ENCODE measurements around the gene FDXR. TPM values are rescaled to one million over a fixed set of nuclear protein-coding genes. Genes with fewer than 3 reads are reported as not detected.

FDXR gene
- total and polyA plus RNA-seq, 2 of the 8 experiments (the other 6 are each of a cell fraction or from before 2014, with no cell fraction given) = 24.2 to 31.4 TPM

DNA sequence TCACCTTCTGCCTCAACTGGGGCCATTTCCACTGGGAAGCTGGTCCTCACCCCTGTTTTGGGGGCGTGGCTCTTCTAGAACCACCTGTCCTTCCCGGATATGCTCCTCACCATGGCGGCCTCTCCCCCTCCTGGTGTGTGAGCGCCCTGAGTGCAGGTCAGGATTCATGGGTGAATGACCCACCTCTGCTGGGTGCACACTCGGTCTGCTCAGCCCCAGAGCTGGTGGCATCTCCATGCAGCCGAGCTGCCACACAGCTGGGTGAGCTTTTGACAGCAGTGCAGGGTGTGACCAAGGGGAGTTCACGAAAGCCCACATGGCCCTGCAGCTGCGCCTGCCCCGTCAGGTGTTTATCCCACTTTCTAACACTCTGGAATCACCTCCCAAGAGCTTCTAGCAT is 40.4 kb downstream of the FDXR start (continued):
- TF ChIP-seq, protein P1, sequence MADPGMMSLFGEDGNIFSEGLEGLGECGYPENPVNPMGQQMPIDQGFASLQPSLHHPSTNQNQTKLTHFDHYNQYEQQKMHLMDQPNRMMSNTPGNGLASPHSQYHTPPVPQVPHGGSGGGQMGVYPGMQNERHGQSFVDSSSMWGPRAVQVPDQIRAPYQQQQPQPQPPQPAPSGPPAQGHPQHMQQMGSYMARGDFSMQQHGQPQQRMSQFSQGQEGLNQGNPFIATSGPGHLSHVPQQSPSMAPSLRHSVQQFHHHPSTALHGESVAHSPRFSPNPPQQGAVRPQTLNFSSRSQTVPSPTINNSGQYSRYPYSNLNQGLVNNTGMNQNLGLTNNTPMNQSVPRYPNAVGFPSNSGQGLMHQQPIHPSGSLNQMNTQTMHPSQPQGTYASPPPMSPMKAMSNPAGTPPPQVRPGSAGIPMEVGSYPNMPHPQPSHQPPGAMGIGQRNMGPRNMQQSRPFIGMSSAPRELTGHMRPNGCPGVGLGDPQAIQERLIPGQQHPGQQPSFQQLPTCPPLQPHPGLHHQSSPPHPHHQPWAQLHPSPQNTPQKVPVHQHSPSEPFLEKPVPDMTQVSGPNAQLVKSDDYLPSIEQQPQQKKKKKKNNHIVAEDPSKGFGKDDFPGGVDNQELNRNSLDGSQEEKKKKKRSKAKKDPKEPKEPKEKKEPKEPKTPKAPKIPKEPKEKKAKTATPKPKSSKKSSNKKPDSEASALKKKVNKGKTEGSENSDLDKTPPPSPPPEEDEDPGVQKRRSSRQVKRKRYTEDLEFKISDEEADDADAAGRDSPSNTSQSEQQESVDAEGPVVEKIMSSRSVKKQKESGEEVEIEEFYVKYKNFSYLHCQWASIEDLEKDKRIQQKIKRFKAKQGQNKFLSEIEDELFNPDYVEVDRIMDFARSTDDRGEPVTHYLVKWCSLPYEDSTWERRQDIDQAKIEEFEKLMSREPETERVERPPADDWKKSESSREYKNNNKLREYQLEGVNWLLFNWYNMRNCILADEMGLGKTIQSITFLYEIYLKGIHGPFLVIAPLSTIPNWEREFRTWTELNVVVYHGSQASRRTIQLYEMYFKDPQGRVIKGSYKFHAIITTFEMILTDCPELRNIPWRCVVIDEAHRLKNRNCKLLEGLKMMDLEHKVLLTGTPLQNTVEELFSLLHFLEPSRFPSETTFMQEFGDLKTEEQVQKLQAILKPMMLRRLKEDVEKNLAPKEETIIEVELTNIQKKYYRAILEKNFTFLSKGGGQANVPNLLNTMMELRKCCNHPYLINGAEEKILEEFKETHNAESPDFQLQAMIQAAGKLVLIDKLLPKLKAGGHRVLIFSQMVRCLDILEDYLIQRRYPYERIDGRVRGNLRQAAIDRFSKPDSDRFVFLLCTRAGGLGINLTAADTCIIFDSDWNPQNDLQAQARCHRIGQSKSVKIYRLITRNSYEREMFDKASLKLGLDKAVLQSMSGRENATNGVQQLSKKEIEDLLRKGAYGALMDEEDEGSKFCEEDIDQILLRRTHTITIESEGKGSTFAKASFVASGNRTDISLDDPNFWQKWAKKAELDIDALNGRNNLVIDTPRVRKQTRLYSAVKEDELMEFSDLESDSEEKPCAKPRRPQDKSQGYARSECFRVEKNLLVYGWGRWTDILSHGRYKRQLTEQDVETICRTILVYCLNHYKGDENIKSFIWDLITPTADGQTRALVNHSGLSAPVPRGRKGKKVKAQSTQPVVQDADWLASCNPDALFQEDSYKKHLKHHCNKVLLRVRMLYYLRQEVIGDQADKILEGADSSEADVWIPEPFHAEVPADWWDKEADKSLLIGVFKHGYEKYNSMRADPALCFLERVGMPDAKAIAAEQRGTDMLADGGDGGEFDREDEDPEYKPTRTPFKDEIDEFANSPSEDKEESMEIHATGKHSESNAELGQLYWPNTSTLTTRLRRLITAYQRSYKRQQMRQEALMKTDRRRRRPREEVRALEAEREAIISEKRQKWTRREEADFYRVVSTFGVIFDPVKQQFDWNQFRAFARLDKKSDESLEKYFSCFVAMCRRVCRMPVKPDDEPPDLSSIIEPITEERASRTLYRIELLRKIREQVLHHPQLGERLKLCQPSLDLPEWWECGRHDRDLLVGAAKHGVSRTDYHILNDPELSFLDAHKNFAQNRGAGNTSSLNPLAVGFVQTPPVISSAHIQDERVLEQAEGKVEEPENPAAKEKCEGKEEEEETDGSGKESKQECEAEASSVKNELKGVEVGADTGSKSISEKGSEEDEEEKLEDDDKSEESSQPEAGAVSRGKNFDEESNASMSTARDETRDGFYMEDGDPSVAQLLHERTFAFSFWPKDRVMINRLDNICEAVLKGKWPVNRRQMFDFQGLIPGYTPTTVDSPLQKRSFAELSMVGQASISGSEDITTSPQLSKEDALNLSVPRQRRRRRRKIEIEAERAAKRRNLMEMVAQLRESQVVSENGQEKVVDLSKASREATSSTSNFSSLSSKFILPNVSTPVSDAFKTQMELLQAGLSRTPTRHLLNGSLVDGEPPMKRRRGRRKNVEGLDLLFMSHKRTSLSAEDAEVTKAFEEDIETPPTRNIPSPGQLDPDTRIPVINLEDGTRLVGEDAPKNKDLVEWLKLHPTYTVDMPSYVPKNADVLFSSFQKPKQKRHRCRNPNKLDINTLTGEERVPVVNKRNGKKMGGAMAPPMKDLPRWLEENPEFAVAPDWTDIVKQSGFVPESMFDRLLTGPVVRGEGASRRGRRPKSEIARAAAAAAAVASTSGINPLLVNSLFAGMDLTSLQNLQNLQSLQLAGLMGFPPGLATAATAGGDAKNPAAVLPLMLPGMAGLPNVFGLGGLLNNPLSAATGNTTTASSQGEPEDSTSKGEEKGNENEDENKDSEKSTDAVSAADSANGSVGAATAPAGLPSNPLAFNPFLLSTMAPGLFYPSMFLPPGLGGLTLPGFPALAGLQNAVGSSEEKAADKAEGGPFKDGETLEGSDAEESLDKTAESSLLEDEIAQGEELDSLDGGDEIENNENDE (IDR thresholded peaks at IDR 0.05; ENCODE audit: insufficient replicate concordance, low read length) = no peak
- TF ChIP-seq, protein P2, sequence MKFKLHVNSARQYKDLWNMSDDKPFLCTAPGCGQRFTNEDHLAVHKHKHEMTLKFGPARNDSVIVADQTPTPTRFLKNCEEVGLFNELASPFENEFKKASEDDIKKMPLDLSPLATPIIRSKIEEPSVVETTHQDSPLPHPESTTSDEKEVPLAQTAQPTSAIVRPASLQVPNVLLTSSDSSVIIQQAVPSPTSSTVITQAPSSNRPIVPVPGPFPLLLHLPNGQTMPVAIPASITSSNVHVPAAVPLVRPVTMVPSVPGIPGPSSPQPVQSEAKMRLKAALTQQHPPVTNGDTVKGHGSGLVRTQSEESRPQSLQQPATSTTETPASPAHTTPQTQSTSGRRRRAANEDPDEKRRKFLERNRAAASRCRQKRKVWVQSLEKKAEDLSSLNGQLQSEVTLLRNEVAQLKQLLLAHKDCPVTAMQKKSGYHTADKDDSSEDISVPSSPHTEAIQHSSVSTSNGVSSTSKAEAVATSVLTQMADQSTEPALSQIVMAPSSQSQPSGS (IDR thresholded peaks at IDR 0.05; ENCODE audit: low read length) = no peak
- TF ChIP-seq POU5F1 (IDR thresholded peaks at IDR 0.05; ENCODE audit: low read depth, low read length) (no peak), EP300 (IDR thresholded peaks at IDR 0.05; ENCODE audit: borderline replicate concordance in 1 of 2, low read depth in 2 of 2, low read length in 2 of 2) (no peak)

Data from H1 (cell line).